ENCODE results near the gene RAD23A. TPM values are rescaled to one million over a fixed set of nuclear protein-coding genes. Genes with fewer than 3 reads are reported as not detected.

Gene RAD23A
- total and polyA plus RNA-seq, 2 of the 4 experiments (the other 2 are of a cell fraction): 54.3 to 67.8 TPM

- Histone ChIP-seq H2AK5ac (ENCODE audit: low read depth, low read length) (no peak overlapping the region), H2BK120ac (ENCODE audit: low read depth, low read length) (no peak overlapping the region), H2BK20ac (ENCODE audit: low read depth, low read length) (no peak overlapping the region), H3K27me3 (ENCODE audit: control insufficient read depth, insufficient read depth, low read length) (no peaks in the 10 kb centered on the region), H3K4me1 (ENCODE audit: control insufficient read depth, insufficient read depth, low read length) (peaks cover 13% of the 10 kb centered on the region; the same call in 1 of the 2 replicates), H2AFZ (replicated peaks; ENCODE audit: low read length, poor library complexity) (peak overlapping the region; percentile 1), H3K27ac (ENCODE audit: insufficient read depth, low read length) (no peak overlapping the region), H4K5ac (ENCODE audit: low read depth, low read length) (no peak overlapping the region), H3K23ac (ENCODE audit: low read depth, low read length) (no peak overlapping the region), H4K20me1 (ENCODE audit: insufficient read depth, low read length) (peaks cover 66% of the 10 kb centered on the region), H3K9me1 (ENCODE audit: insufficient read depth, low read length) (peaks cover 17% of the 10 kb centered on the region), H2AK9ac (replicated peaks; ENCODE audit: low read depth, low read length, poor library complexity) (peak overlapping the region; percentile 5), H3K9ac (ENCODE audit: low read depth, low read length) (no peak overlapping the region), H3K56ac (ENCODE audit: extremely low read depth, insufficient read depth, low read length) (no peak overlapping the region), H3K18ac (ENCODE audit: low read depth, low read length) (no peak overlapping the region), H3K36me3 (ENCODE audit: control insufficient read depth, insufficient read depth, low read length) (peaks cover 19% of the 10 kb centered on the region), H3K4me3 (ENCODE audit: insufficient read depth, low read depth, low read length) (no peak overlapping the region), H2BK15ac (ENCODE audit: low read depth, low read length) (no peak overlapping the region), H2BK5ac (ENCODE audit: low read depth, low read length, poor library complexity, severe bottlenecking) (no peak overlapping the region), H3K9me3 (ENCODE audit: control insufficient read depth, insufficient read depth, low read length) (no peaks in the 10 kb centered on the region), H4K91ac (ENCODE audit: insufficient read depth, low read depth, low read length) (no peak overlapping the region), H3K4me2 (ENCODE audit: low read depth, low read length) (no peak overlapping the region), H3K14ac (replicated peaks; ENCODE audit: low read depth, low read length) (no peak overlapping the region), H3K4ac (ENCODE audit: low read depth, low read length) (no peak overlapping the region), H3K79me1 (ENCODE audit: low read depth in 1 of 2, low read length in 2 of 2) (peaks cover 22 to 81% of the 10 kb centered on the region in 2 experiments), H4K8ac (ENCODE audit: low read depth in 2 of 2, low read length in 2 of 2) (no peak overlapping the region)
- intact Hi-C loops (cut with micrococcal nuclease): no loop called here
- in situ Hi-C loops (cut with MboI; ENCODE audit: low sequenced_read_pairs): no loop called here
- POLR2A ChIA-PET (ENCODE audit: unreplicated experiment): no interaction called here
- CTCF ChIA-PET: interaction anchor here (0.5 kb wide), 1 partner anchor 1075 kb away, joined by 3 read pairs; no protein-coding TSS in a partner anchor
- TF ChIP-seq BHLHE40 (IDR thresholded peaks at IDR 0.05; ENCODE audit: low read depth, low read length) (no peak), RAD21 (IDR thresholded peaks at IDR 0.05; ENCODE audit: low read length) (no peak), RCOR1 (IDR thresholded peaks at IDR 0.05; ENCODE audit: insufficient replicate concordance, low read length) (no peak), RFX5 (IDR thresholded peaks at IDR 0.05; ENCODE audit: low read depth, low read length) (no peak), FOS (IDR thresholded peaks at IDR 0.05; ENCODE audit: low read depth, low read length) (no peak), SMC3 (IDR thresholded peaks at IDR 0.05; ENCODE audit: low read depth, low read length) (no peak), CEBPB (IDR thresholded peaks at IDR 0.05; ENCODE audit: low read depth, low read length) (no peak), NFE2L2 (IDR thresholded peaks at IDR 0.05; ENCODE audit: low read depth, low read length) (no peak), MAFK (IDR thresholded peaks at IDR 0.05; ENCODE audit: low read depth, low read length) (no peak), POLR2A (IDR thresholded peaks at IDR 0.05; ENCODE audit: low read depth, low read length) (no peak), CHD1 (IDR thresholded peaks at IDR 0.05; ENCODE audit: low read depth, low read length) (no peak), USF2 (IDR thresholded peaks at IDR 0.05; ENCODE audit: low read depth, low read length) (no peak)
- BruUV-seq (replicated peaks): no TSS peak
- 87% methylated on average over 9 of the region's 15 CpGs; no CpG with 5 or more reads in 1 of the 2 experiments for WGBS, 2 experiments (ENCODE audit: extremely low coverage in 2 of 2, insufficient read length in 1 of 2)
- ATAC-seq (ENCODE audit: low read depth) (no peak), DNase-seq (no peak)
- dilution Hi-C loops (cut with HindIII; ENCODE audit: low sequenced_read_pairs, unreplicated experiment): no loop called here
Measured at GRCh38 chr19:13003081-13003480, 57.4 kb downstream of the RAD23A start.

All from IMR-90 (cell line).